ENCODE results near the gene NECTIN1.

NECTIN1 gene

DNA sequence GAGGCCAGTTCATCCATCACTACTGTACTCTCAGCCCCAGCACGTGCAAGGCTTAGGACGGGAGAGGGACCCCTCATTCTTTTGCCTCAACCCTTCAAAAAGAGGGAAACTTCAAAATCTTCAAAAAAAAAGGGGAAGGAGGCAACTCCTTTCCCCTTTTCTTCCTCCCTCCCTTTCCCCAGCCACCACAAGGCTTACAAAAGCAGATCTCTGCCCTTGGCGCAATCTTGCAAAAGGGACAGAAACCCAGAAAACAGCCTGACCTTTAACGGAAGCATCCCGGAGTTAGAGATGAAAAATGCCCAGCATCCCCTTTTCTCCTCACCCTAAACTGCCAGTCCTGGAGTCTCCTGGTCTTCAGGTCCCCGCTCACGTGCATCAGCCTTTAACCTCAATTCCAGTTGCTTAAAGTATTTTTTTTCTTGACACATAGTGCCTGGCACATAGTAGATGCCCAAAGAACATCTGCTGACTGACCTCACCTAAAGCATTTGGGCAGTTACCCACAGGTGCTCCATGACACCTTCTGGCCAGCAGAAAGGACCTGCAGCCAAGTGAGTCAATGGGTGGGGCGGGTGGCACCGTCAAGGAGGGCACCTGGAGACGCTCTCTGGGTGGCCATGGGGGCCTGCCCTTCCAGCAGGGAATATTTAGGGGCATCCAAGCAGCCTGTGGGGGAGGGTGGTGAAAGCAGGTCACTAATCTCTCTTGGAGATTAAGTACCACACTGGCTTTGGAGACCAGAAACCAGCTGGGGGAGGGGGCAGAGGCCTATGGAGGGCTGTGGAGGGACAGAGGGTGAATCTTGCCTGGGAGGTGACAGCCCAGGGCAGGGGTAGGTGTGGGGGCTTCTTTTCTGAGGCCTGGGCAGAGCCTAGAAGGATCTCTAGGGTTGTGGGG is 16.3 kb downstream of the NECTIN1 start:
- TF ChIP-seq, protein P1, sequence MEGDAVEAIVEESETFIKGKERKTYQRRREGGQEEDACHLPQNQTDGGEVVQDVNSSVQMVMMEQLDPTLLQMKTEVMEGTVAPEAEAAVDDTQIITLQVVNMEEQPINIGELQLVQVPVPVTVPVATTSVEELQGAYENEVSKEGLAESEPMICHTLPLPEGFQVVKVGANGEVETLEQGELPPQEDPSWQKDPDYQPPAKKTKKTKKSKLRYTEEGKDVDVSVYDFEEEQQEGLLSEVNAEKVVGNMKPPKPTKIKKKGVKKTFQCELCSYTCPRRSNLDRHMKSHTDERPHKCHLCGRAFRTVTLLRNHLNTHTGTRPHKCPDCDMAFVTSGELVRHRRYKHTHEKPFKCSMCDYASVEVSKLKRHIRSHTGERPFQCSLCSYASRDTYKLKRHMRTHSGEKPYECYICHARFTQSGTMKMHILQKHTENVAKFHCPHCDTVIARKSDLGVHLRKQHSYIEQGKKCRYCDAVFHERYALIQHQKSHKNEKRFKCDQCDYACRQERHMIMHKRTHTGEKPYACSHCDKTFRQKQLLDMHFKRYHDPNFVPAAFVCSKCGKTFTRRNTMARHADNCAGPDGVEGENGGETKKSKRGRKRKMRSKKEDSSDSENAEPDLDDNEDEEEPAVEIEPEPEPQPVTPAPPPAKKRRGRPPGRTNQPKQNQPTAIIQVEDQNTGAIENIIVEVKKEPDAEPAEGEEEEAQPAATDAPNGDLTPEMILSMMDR (IDR thresholded peaks at IDR 0.05; ENCODE audit: control insufficient read depth, insufficient read depth, low read depth, low read length, missing control alignments): no peak
- no peak overlapping the region for H3K4me3 ChIP-seq (ENCODE audit: control insufficient read depth, low read depth, low read length)
- DNase-seq (ENCODE audit: low read depth): no peak

GRCh38 chr11:119712006-119712405 is 17.0 kb downstream of the NECTIN1 start:
- no peak for DNase-seq (ENCODE audit: low read depth)
- no peak overlapping the region for H3K4me3 ChIP-seq (ENCODE audit: control insufficient read depth, low read depth, low read length)
- TF ChIP-seq, protein P1 (IDR thresholded peaks at IDR 0.05; ENCODE audit: control insufficient read depth, insufficient read depth, low read depth, low read length, missing control alignments): no peak

DNA sequence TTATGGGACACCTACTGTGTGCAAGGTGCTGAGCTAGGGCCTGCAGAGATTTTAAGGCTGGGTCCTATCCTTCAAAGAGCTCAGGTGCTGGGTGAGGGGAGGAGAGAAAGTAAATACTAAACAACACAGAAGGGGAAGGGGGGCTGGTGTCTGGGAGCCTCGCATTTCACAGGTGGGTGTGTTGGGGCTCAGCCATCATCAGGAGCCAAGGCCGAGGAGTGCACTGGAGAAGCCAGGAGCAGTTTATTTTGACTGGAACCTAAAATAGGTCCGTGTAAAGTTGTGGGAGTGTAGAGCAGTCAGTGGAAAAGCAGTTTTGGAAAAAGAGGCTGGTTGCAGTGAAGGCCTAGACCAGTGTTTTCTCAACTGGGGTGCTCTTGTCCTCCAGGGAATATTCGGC is 17.5 kb downstream of the NECTIN1 start:
- H3K4me3 ChIP-seq (ENCODE audit: control insufficient read depth, low read depth, low read length): no peak overlapping the region
- TF ChIP-seq, protein P1 (IDR thresholded peaks at IDR 0.05; ENCODE audit: control insufficient read depth, insufficient read depth, low read depth, low read length, missing control alignments): no peak
- DNase-seq (ENCODE audit: low read depth): no peak

GRCh38 chr11:119710417-119710816 is 18.6 kb downstream of the NECTIN1 start:
- TF ChIP-seq, protein P1 (IDR thresholded peaks at IDR 0.05; ENCODE audit: control insufficient read depth, insufficient read depth, low read depth, low read length, missing control alignments): no peak
- DNase-seq (ENCODE audit: low read depth): no peak
- no peak overlapping the region for H3K4me3 ChIP-seq (ENCODE audit: control insufficient read depth, low read depth, low read length)

GRCh38 chr11:119709638-119710346 is 19.2 kb downstream of the NECTIN1 start:
- no peak overlapping the region; the same call in 1 of the 2 replicates for H3K4me3 ChIP-seq (ENCODE audit: control insufficient read depth, low read depth, low read length)
- DNase-seq (ENCODE audit: low read depth): no peak
- TF ChIP-seq, protein P1 (IDR thresholded peaks at IDR 0.05; ENCODE audit: control insufficient read depth, insufficient read depth, low read depth, low read length, missing control alignments): no peak

GRCh38 chr11:119709171-119709570 is 19.8 kb downstream of the NECTIN1 start:
- TF ChIP-seq, protein P1 (IDR thresholded peaks at IDR 0.05; ENCODE audit: control insufficient read depth, insufficient read depth, low read depth, low read length, missing control alignments): no peak
- no peak for DNase-seq (ENCODE audit: low read depth)
- no peak overlapping the region for H3K4me3 ChIP-seq (ENCODE audit: control insufficient read depth, low read depth, low read length)

Data from AG09309 (cell line).